ENCODE measurements around the gene MRRF.

MRRF gene

DNA sequence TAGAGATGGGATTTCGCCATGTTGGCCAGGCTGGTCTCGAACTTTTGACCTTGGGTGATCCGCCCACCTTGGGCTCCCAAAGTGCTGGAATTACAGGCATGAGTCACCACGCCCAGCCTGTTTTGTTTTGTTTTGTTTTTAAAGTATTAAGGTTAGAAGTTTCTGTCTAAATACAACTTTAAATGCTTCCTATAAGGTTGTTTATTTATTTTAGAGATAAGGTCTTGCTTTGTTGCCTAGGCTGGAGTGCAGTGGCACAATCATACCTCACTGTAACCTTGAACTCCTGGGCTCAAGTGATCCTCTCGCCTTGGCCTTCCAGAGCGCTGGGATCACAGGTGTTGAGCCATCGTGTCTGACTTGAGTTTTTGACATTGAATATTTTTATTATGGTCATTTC is 11.4 kb downstream of the MRRF start:
- Histone ChIP-seq H3K4me3 (ENCODE audit: low read depth, low read length) (no peak overlapping the region), H3K36me3 (peaks cover 11% of the 10 kb centered on the region), H3K9me3 (ENCODE audit: severe bottlenecking) (no peaks in the 10 kb centered on the region), H3K27ac (no peak overlapping the region), H3K27me3 (ENCODE audit: insufficient read depth, low read depth, severe bottlenecking) (no peaks in the 10 kb centered on the region)
- DNase-seq: no peak
- TF ChIP-seq, protein P1, sequence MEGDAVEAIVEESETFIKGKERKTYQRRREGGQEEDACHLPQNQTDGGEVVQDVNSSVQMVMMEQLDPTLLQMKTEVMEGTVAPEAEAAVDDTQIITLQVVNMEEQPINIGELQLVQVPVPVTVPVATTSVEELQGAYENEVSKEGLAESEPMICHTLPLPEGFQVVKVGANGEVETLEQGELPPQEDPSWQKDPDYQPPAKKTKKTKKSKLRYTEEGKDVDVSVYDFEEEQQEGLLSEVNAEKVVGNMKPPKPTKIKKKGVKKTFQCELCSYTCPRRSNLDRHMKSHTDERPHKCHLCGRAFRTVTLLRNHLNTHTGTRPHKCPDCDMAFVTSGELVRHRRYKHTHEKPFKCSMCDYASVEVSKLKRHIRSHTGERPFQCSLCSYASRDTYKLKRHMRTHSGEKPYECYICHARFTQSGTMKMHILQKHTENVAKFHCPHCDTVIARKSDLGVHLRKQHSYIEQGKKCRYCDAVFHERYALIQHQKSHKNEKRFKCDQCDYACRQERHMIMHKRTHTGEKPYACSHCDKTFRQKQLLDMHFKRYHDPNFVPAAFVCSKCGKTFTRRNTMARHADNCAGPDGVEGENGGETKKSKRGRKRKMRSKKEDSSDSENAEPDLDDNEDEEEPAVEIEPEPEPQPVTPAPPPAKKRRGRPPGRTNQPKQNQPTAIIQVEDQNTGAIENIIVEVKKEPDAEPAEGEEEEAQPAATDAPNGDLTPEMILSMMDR (IDR thresholded peaks at IDR 0.05; ENCODE audit: low read depth, low read length): no peak

DNA sequence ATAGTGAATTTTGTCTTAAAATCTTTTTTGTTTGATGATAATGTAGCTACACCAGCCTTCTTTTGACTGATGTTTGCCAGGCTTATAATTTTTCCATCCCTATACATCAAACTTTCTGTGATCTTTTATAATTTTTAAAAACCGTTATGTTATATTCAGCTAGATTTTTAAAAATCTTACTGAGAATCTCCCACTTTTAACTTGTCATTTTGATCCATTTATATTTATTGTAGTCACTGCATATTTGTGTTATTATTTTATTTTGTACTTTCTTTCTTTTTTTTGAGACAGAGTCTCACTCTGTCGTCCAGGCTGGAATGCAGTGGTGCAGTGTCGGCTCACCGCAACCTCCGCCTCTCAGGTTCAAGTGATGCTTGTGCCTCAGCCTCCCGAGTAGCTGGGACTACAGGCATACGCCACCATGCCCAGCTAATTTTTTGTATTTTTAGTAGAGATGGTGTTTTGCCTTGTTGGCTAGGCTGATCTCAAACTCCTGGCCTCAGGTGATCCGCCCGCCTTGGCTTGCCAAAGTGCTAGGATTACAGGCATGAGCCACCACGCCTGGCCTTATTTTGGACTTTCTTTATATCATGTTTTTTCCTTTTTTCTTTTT is 12.7 kb downstream of the MRRF start:
- TF ChIP-seq, protein P1 (IDR thresholded peaks at IDR 0.05; ENCODE audit: low read depth, low read length): no peak
- no peak overlapping the region for H3K27ac ChIP-seq
- H3K9me3 ChIP-seq (ENCODE audit: severe bottlenecking): no peaks in the 10 kb centered on the region
- H3K27me3 ChIP-seq (ENCODE audit: insufficient read depth, low read depth, severe bottlenecking): no peaks in the 10 kb centered on the region
- no peak for DNase-seq
- peaks cover 2% of the 10 kb centered on the region for H3K36me3 ChIP-seq
- H3K4me3 ChIP-seq (ENCODE audit: low read depth, low read length): no peak overlapping the region

DNA sequence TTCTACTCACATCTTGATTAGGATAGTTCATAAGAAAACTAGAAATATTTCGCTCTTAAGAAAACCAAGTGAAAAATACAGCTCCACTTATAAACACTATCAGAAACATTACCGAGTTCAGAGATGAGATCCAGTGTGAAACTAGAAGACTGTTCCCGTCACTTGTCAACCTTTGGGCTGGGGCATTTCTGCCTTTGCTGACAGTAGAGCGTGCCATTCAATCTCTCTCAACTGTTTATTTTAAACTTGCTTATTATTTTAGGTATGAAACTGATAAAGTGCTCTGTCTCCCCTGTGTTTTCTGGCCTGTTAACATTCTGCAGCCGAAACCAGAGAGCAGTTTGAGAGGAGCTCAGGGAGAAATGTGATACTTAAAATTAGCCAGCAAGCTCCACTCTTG is 16.7 kb downstream of the MRRF start:
- TF ChIP-seq, protein P1 (IDR thresholded peaks at IDR 0.05; ENCODE audit: low read depth, low read length): no peak
- H3K27ac ChIP-seq: no peak overlapping the region
- no peaks in the 10 kb centered on the region for H3K27me3 ChIP-seq (ENCODE audit: insufficient read depth, low read depth, severe bottlenecking)
- peaks cover 19% of the 10 kb centered on the region for H3K36me3 ChIP-seq
- no peaks in the 10 kb centered on the region for H3K9me3 ChIP-seq (ENCODE audit: severe bottlenecking)
- H3K4me3 ChIP-seq (ENCODE audit: low read depth, low read length): no peak overlapping the region
- no peak for DNase-seq

DNA sequence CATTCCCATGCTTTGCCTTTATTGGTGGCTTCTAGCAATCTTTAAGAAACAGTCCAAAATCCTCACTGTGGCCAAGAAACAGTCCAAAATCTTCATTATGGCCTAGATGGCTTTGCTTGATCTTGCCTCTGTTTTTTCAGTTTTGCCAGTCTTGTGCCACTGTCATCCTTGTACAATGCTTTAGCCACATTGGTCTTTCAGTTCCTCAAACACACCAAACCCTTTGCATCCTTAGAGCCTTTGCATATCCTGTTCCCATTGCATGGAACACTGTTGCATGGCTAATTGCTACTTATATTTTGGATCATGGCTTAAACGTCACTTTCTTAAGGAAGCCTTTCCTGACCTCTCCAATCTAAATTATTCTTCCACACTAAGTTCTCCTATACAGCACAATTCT is 22.1 kb downstream of the MRRF start:
- Histone ChIP-seq H3K4me3 (ENCODE audit: low read depth, low read length) (no peak overlapping the region), H3K9me3 (ENCODE audit: severe bottlenecking) (no peaks in the 10 kb centered on the region), H3K27me3 (ENCODE audit: insufficient read depth, low read depth, severe bottlenecking) (no peaks in the 10 kb centered on the region), H3K27ac (no peak overlapping the region), H3K36me3 (peaks cover 57% of the 10 kb centered on the region)
- TF ChIP-seq, protein P1 (IDR thresholded peaks at IDR 0.05; ENCODE audit: low read depth, low read length): no peak
- no peak for DNase-seq

DNA sequence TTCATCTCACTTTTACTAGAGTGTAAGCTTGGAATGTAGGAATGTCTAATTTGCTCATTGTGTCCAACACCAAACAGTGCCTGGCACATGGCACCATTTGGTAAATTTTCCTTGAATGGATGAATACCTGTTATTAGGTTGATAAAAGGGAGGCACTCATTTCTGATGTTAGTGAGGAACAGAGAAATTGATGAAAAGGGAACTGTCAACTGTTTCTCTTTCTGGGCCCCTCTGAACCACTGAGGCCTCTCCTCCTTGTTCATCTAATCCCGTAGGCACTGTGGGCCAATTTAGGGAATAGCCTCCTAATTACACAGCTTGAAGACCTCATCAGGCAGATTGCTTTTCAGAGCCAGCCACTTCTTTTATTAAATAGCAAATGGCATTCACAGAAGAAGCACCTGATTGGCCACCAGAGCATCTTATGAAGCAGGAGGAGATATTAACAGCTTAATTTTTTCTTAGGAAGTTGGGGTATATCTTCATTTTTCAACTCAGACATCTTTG is 22.6 kb downstream of the MRRF start:
- no peak for DNase-seq
- Histone ChIP-seq H3K36me3 (peaks cover 61% of the 10 kb centered on the region), H3K9me3 (ENCODE audit: severe bottlenecking) (no peaks in the 10 kb centered on the region), H3K27me3 (ENCODE audit: insufficient read depth, low read depth, severe bottlenecking) (no peaks in the 10 kb centered on the region), H3K27ac (no peak overlapping the region), H3K4me3 (ENCODE audit: low read depth, low read length) (no peak overlapping the region)
- TF ChIP-seq, protein P1 (IDR thresholded peaks at IDR 0.05; ENCODE audit: low read depth, low read length): no peak

DNA sequence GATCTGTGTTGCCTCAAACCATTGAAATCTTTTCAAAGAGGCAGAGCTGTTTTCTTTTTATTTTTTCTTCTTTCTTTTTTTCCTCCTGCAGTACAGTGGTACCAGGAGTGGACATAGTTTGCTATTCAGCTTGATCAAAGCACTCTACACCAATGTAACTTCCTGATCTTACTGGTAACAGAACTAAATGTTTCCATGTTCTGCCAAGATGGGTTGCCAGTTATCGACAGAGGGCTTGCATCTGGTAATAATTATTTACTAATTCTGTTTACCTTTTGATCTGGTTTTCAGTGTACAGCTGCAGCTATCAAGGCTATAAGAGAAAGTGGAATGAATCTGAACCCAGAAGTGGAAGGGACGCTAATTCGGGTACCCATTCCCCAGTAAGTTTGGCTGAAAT is 26.8 kb downstream of the MRRF start:
- DNase-seq: no peak
- H3K27me3 ChIP-seq (ENCODE audit: insufficient read depth, low read depth, severe bottlenecking): no peaks in the 10 kb centered on the region
- H3K27ac ChIP-seq: no peak overlapping the region
- no peaks in the 10 kb centered on the region for H3K9me3 ChIP-seq (ENCODE audit: severe bottlenecking)
- TF ChIP-seq, protein P1 (IDR thresholded peaks at IDR 0.05; ENCODE audit: low read depth, low read length): no peak
- no peak overlapping the region for H3K4me3 ChIP-seq (ENCODE audit: low read depth, low read length)
- peaks cover 63% of the 10 kb centered on the region for H3K36me3 ChIP-seq

Measured in WERI-Rb-1 (cell line).